Activated naive CD4-positive, alpha-beta T cell treated with anti-CD3 and anti-CD28 coated beads, Interleukin-2, amount 50 U/mL, for 16 hours (primary cell): ENCODE measurements around the gene WAPL.
"Not testable (repeated sequence)": the region's sequence is repeated elsewhere in the genome, so short reads cannot be mapped to it uniquely, and the experiment has no call there.

Experiments used
- DNase-seq: peaks from one replicate; pipeline ENCODE4 v3.0.0-alpha.2; 2020

Gene WAPL

GRCh38 chr10:86521678-86522509 is at the start of gene WAPL:
Gene WAPL, minus strand, starts transcription at chr10:86521792. Its CDS starts 3,723 bp downstream, at chr10:86518069.
- peak; percentile 94 for DNase-seq

GRCh38 chr10:86569335-86569734 is 47.7 kb upstream of the WAPL start:
- DNase-seq: no peak

- DNase-seq: not testable (repeated sequence)
Observed at GRCh38 chr10:86566518-86566917, 44.9 kb upstream of the WAPL start.

DNA sequence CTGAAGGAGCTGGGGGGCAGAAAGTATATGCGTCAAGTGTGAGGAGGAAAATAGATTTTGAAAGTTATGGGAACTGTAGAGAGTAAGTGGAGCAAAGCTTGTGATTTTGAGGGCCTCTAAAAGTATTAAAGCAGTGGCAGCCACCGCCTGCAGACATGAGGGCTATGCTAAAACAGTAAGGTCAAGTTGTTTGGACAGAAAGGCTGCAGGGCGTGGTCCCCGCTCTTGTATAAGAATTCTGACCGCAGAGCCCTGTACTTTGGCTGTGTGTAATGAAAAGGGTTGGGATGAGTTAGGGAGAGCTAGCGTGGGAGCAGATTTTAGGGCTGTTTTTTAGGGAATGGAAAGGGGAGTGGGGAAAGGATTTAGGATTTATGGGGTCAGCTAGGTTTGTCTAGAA is 41.7 kb upstream of the WAPL start:
- not testable (repeated sequence) for DNase-seq

- not testable (repeated sequence) for DNase-seq
Observed at GRCh38 chr10:86558695-86559094, 37.1 kb upstream of the WAPL start.

DNA sequence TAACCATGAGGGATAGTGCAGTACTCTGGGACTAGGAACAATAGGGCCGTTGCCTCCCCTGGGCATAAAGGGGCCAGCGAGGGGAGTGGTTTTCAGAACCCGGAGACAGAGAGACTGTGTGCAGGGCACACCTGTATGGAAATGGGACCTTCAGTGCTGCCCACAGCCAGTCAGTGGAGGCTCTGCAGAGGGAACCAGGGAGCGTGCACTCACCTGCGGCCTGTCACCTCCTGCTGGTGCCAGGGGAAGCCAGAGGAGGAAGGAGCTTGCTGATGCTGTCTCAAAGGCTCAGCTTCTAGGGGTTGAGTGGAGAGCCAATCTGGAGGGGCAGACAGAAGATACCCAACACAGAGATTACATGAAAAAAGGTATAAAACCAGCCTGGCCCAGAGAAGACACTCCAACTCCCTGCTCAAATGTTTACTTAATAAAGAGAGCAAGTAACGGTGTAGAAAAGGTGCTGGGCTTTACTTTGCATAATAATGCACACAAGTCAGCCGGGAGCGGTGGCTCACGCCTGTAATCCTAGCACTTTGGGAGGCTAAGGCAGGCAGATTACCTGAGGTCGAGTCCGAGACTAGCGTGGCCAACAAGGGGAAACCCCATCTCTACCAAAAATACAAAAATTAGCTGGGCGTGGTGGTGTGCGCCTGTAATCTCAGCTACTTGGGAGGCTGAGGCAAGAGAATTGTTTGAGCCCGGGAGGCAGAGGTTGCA is 35.5 kb upstream of the WAPL start:
- no peak for DNase-seq

DNA sequence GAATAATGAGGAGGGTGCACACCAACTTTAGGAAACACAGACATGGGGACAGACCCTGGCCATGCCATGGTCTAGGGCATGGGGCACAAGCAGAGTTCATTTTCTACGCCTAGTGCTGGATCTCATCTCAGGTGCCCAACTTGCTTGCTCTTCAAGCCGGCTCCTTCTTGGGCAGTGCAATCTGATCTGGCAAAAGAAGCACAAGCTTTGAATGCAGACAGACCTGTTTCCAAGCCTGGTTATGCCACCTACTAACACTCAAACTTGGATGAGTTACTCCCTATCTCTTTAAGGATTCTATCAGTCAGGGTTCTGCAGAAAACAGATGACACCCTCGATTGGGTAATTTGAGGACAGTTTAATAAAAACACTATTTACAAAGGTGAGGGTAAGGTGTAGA is 34.9 kb upstream of the WAPL start:
- DNase-seq: no peak

- DNase-seq: no peak
Observed at GRCh38 chr10:86553639-86554038, 32.0 kb upstream of the WAPL start.

DNA sequence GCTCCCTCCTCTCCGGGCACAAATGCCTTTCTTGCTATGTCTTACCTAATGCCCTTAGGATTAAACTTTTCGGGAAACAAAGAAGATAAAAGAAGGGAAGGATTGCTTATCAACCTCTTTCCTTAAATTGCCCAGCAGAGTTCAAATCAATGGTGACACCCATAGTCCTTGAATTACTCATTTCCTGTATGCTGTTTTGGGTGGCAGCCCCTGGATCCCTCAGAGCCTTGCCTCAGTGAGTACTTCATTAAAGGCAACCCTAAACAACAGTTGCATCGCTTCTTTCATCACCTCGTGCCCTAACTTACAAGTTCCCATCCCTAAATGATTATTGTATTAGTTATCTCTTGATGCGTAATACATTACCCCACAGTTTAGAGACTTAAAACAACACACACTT is 31.6 kb upstream of the WAPL start:
- no peak for DNase-seq

DNA sequence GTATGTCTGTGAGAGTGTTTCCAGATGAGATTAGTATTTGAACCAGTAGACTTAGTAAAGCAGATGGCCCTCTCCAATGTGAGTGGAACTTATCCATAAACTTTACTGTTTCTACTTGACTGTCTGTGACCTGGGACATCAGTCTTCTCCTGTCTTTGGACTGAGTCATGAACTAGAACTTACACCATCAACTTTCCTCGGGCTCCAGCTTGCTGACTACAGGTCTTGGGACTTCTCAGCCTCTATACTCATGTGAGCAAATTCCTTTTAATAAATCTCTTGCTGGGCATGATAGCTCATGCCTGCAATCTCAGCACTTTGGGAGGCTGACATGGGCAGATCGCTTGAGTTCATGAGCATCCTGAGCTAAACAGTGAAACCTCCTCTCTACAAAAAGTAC is 25.7 kb upstream of the WAPL start:
- no peak for DNase-seq

DNA sequence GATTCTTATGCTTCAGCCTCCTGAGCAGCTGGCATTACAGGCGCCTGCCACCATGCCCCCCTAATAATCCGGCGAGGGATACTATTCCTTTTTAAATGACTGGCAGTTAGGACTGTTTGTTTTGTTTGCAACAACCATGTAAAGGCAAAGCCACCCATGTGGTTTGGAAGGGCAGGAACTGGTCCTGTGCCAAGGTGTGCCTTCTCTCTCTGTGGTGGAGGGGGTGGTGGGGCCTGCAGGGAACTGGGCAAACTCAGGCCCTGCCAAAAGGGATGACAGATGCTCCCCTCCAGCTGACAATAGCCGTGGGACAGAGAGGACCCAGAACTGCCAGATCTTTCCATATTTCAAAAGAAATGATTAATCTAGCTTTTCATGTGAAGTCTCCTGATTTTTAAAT is 23.5 kb upstream of the WAPL start:
- DNase-seq: no peak

GRCh38 chr10:86540016-86540415 is 18.4 kb upstream of the WAPL start:
- no peak for DNase-seq

DNA sequence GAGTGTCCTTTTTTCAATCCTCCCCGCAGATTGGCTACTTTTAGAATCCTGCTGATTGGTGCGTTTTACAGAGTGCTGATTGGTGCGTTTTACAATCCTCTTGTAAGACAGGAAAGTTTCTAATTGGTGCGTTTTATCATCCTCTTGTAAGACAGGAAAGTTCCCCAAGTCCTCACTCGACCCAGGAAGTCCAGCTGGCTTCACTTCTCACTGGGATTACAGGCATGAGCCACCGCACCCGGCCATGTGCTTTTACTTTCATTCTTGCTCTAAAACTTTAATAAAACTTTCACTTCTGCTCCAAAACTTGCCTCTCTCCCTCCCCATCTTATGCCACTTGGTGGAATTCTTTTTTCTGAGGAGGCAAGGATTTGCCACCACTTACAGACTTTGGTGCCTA is 17.0 kb upstream of the WAPL start:
- no peak for DNase-seq

- not testable (repeated sequence) for DNase-seq
Observed at GRCh38 chr10:86538040-86538439, 16.4 kb upstream of the WAPL start.

DNA sequence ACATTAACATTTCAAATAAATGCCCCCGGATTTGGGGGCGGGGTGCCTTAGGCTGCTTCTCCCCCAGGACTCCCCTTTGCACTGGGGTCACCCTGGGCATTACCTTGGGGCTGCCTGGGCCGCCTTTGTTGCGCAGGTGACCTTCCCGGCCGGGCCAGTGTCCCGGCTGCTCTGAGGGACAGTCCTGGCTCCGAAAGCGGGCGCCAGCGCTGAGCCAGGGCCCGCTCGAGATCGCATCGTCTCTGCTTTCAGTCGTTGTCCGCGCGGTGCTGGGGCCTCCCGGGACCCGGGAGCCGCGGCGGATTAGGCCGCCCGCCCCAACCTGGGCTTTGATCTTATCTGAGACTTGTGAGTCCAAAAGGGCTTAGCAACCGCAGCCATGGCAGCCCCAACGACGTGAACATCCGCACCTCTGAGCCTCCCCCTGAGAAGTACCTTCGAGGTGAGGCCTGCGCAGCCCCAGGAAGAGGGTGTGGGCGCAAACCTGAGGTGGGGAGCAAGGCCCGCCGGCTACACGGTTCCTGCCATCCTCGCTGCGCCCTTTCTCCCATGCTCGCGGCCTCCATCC is 14.8 kb upstream of the WAPL start:
- DNase-seq: peak; percentile 46

DNA sequence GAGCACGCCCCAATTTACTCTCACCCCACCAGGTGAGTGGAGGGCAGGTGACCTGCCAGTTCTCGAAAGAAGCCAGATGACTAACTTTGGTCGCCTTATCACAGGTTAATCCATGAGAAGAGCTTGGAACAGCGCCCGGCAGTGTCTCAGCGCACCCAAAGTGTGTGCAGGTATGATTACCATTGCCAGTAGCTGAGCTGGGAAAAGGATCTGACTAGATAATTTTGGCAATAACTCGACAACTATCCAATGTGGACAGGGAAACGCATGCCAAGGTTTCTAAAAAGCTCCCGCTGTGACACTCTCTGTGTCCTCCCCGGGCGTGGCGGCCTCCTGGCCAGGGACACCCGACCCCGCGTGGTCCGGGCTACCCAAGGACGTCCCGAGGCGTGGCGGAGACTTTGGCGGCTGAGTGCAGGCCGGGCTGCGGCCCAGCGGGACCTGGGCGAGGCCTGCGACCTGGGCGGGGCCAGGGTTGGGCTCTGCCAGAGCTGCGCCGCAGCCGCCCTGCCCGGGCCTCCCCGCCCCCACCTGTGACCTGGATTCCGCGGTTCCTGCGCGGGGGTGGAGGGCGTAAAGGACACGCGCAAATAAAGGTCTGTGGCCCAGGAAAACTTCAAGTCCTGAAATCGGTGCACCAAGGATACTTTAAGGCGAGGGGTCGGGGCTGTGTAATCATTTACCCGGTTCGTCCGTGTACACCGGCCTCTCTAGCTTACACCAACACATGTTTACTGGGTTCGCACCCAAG is 13.7 kb upstream of the WAPL start:
- DNase-seq: peak; percentile 34

DNA sequence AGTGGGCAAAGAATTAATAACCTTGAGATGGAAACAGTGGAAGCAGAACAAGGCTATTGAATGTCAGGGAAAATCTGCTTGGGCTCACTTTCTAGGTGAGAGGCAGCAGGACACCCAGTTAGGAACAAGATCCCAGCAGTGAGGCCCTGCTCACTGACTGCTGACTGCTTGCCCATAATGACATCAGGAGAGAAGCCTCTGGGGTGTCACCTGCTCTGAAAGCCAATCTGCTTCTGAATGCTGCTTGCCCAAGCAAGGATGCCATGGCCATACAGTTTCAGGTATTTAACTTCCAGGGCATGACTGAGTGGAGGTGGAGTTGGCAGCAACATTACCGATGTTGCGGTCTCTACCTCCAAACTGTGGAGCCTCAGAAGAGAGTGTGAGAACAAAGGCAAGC is 11.7 kb upstream of the WAPL start:
- DNase-seq: no peak

DNA sequence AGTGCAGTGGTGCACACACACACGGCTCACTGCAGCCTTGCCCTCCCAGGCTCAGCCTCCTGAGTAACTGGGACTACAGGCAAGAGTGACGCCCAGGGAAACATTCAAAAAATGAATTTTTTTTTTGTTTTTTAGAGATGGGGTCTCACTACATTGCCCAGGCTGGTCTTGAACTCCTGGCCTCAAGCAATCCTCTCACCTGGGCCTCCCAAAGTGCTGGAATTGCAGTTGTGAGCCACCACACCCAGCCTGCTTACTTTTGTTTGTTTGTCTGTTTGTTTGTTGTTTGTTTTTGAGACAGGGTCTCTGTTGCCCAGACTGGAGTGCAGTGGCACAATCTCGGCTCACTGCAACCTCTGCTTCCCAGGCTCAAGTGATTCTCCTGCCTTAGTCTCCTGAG is 7.1 kb upstream of the WAPL start:
- not testable (repeated sequence) for DNase-seq

- DNase-seq: no peak
Observed at GRCh38 chr10:86526606-86527005, 5.0 kb upstream of the WAPL start.

DNA sequence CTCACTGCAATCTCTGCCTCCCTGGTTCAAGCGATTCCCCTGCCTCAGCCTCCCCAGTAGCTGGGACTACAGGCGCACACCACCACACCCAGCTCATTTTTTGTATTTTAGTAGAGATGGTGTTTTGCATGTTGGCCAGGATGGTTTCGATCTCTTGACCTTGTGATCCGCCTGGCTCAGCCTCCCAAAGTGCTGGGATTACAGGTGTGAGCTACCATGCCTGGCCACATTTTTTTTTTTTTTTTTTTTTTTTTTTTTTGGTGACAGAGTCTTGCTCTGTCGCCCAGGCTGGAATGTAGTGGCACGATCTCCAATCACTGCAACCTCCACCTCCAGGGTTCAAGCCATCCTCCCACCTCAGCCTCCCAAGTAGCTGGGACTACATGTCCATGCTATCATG is 4.1 kb upstream of the WAPL start:
- not testable (repeated sequence) for DNase-seq

DNA sequence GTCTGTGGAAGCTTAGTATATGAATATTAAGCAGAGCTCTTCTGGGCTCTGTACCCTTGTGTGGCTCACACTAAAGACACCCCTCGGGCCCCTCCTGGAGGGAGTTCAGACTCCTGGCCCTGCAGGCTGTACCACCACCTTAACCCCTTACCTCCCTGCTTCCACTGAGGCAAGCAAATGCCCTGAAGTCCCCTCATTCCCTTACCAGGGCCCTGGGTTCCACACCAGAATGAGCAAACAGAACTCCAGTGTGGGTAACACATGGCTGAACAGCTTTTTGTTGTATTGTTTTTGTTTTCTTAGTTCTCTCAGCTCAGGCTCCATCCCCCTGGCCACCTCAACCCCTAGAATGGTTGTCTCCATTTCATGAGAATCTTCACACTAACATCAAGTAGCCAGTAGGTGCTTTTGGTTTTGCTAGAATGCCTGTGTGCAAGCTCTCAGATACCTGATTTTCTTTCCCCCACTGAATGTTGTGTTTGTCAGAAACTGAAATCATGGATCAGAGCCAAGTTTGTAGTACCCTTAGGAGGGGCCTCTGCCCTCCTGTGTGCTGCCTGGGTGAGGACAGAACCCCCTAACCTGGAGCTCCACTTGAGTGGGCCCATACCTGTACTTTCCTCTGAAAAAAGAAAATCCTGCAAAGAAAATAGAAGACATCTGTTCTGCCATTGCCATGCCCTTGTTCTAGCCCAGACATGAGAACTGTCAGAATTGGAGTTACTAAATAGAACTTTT is 2.8 kb upstream of the WAPL start:
- DNase-seq: no peak

- DNase-seq: no peak
Observed at GRCh38 chr10:86523348-86523747, 1.8 kb upstream of the WAPL start.

- DNase-seq: no peak
Observed at GRCh38 chr10:86522510-86522855, 891 bp upstream of the WAPL start.
